Stimulated activated CD8-positive, alpha-beta memory T cell treated with anti-CD3 and anti-CD28 coated beads, Interleukin-15, amount 100 ng/mL, for 4 hours (primary cell): ENCODE measurements around the gene WAPL.
A peak's percentile ranks its signal among the peaks of the same experiment; 100 is the strongest.

Experiments used
- DNase-seq, 2 donors: peaks; one replicate each; pipeline ENCODE4 v3.0.0-alpha.2; 2020; ENCODE audit warnings: low read depth in 2 of 2

Gene WAPL

GRCh38 chr10:86411852-86412560 lies 109.6 kb downstream of the WAPL start:
- DNase-seq, result no peak

GRCh38 chr10:86411281-86411841 lies 110.2 kb downstream of the WAPL start:
- DNase-seq, result peak in 1 of 2 donors; percentile 20

- no peak for DNase-seq
Observed at GRCh38 chr10:86410542-86411124, 111.0 kb downstream of the WAPL start.

- DNase-seq, result no peak
Observed at GRCh38 chr10:86409183-86409582, 112.4 kb downstream of the WAPL start.

GRCh38 chr10:86403183-86403797 lies 118.3 kb downstream of the WAPL start:
- DNase-seq, result no peak

- DNase-seq, result no peak
Observed at GRCh38 chr10:86402283-86402941, 119.2 kb downstream of the WAPL start.

- no peak for DNase-seq
Observed at GRCh38 chr10:86401588-86402282, 119.9 kb downstream of the WAPL start.

GRCh38 chr10:86400705-86401587 lies 120.6 kb downstream of the WAPL start:
- DNase-seq, result peak; percentile 64 to 70

- peak; percentile 76 to 83 for DNase-seq
Observed at GRCh38 chr10:86399879-86400704, 121.5 kb downstream of the WAPL start.

GRCh38 chr10:86399514-86399878 lies 122.1 kb downstream of the WAPL start:
- DNase-seq, result no peak

- no peak for DNase-seq
Observed at GRCh38 chr10:86397120-86397519, 124.5 kb downstream of the WAPL start.

- no peak for DNase-seq
Observed at GRCh38 chr10:86393862-86394455, 127.6 kb downstream of the WAPL start.

- no peak for DNase-seq
Observed at GRCh38 chr10:86393362-86393761, 128.2 kb downstream of the WAPL start.

- no peak for DNase-seq
Observed at GRCh38 chr10:86392723-86393094, 128.9 kb downstream of the WAPL start.

GRCh38 chr10:86391986-86392722 lies 129.4 kb downstream of the WAPL start:
- no peak for DNase-seq

- no peak for DNase-seq
Observed at GRCh38 chr10:86391236-86391840, 130.3 kb downstream of the WAPL start.

- DNase-seq, result no peak
Observed at GRCh38 chr10:86390337-86391120, 131.1 kb downstream of the WAPL start.
